Fibroblast of the aortic adventitia (primary cell): ENCODE results near the gene STOML3. TPM values are rescaled to one million over a fixed set of nuclear protein-coding genes. Genes with fewer than 3 reads are reported as not detected.

Source experiments
- DNase-seq: peaks from one replicate; pipeline ENCODE4 v3.0.0-alpha.2; 2010; ENCODE audit warnings: low read depth
- H3K4me3 ChIP-seq: 2 replicates; pipeline ENCODE4 v1.5.1; 2011; ENCODE audit warnings: low read depth, mild to moderate bottlenecking, control low read depth, low read length, moderate library complexity
- CTCF ChIP-seq: IDR thresholded peaks from 2 replicates; pipeline ENCODE4 v1.5.1; 2011; ENCODE audit warnings: mild to moderate bottlenecking, low read length, control low read depth, inconsistent platforms; ENCODE audit not compliant: insufficient read depth
- total RNA-seq: library from RNA; depleted of rRNA; stranded (reverse); fragments of >200 nt; gene quantifications from 2 replicates; pipeline ENCODE4 v1.2.3, GENCODE V29; 2012; ENCODE audit warnings: low replicate concordance

Gene STOML3
- total RNA-seq, 1 donor = not detected

- DNase-seq = no peak
- H3K4me3 ChIP-seq = no peak overlapping the region
- TF ChIP-seq CTCF = no peak
These were observed 8.1 kb upstream of the STOML3 start for GRCh38 chr13:38998739-38999138.

- DNase-seq = no peak
- no peak for TF ChIP-seq CTCF
These were observed 2.8 kb upstream of the STOML3 start for GRCh38 chr13:38993381-38993780.

GRCh38 chr13:38981096-38981495, 9.5 kb downstream of the STOML3 start:
- H3K4me3 ChIP-seq = no peak overlapping the region
- no peak for DNase-seq
- TF ChIP-seq CTCF = no peak

More at GRCh38 chr13:38993381-38993780, 2.8 kb upstream of the STOML3 start:
- no peak overlapping the region for H3K4me3 ChIP-seq

- H3K4me3 ChIP-seq = no peak overlapping the region
- no peak for TF ChIP-seq CTCF
- peak; percentile 18 for DNase-seq
These were observed 9.9 kb downstream of the STOML3 start for GRCh38 chr13:38980750-38981078.

GRCh38 chr13:38979891-38980749, 10.5 kb downstream of the STOML3 start:
- TF ChIP-seq CTCF = no peak
- no peak overlapping the region for H3K4me3 ChIP-seq
- DNase-seq = peak; percentile 6

- H3K4me3 ChIP-seq = no peak overlapping the region
- TF ChIP-seq CTCF = no peak
- no peak for DNase-seq
These were observed 20.1 kb downstream of the STOML3 start for GRCh38 chr13:38970380-38971051.
